ENCODE data around the gene DDX53.

Gene DDX53

DNA sequence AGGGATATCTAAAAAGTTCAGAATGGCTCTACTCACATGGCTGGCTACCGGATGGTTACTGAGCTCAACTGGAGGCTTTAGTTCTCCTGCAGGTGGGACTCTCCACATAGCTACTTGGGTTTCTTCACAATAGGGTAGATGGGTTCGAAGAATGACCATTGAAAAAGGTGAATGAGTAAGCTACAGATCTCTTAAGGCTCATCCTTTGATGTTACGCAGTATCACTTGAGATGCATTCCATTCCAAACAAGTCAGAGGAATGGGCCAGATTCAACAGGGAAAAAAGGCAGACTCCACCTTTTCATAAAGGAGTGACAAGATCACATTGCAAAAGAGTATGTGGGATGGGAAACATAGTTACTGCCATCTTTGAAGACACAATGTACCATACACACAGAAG is 52.6 kb downstream of the DDX53 start:
- no peak for DNase-seq (ENCODE audit: low read depth)

Data from stimulated activated CD8-positive, alpha-beta memory T cell treated with anti-CD3 and anti-CD28 coated beads, Interleukin-15, amount 100 ng/mL, for 1 hour (primary cell).